ENCODE data around the gene LRRC4C. TPM values are rescaled to one million over a fixed set of nuclear protein-coding genes. Genes with fewer than 3 reads are reported as not detected.

LRRC4C gene
- total RNA-seq, 1 donor from 2014 or later = not detected

DNA sequence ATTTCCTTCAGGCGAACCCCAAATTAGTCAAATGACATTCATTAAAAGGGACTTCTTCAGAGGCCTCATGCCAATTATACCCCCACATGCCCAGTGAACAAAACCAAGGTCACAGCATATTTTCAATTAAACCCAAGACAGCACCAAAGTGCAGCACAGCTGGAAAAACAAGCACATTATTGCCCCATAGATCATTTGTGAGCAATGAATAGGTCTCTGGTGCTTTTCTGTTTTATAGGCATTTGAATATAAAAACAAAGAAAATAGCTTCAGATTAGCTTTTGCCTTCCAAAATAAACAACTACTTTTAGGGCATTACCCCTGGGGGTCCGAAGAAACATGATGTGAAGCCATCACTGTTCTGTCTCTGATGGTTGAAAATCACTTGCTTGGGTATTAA lies 1319.9 kb downstream of the LRRC4C start:
- no peak for DNase-seq (ENCODE audit: extremely low read depth, low read depth, low spot score)

DNA sequence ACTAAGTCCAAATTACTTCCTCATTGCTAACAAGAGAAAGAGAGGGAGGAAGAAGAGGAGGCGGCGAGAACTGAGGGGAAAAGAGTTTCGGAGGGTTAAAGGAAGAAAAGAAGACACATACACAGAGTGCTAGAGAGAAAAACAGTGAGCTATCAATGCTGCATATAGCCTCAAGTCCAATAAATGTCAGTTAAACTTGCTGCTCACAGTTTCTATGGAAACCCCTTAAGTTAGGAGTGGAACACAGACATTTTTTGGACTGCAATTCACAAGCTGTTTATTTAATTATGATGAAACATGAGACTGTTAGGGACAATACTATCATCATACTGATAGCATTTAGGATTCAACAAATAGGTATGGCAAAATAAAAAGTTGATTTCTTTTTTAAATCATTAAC lies 1320.4 kb downstream of the LRRC4C start:
- DNase-seq (ENCODE audit: extremely low read depth, low read depth, low spot score) = no peak

DNA sequence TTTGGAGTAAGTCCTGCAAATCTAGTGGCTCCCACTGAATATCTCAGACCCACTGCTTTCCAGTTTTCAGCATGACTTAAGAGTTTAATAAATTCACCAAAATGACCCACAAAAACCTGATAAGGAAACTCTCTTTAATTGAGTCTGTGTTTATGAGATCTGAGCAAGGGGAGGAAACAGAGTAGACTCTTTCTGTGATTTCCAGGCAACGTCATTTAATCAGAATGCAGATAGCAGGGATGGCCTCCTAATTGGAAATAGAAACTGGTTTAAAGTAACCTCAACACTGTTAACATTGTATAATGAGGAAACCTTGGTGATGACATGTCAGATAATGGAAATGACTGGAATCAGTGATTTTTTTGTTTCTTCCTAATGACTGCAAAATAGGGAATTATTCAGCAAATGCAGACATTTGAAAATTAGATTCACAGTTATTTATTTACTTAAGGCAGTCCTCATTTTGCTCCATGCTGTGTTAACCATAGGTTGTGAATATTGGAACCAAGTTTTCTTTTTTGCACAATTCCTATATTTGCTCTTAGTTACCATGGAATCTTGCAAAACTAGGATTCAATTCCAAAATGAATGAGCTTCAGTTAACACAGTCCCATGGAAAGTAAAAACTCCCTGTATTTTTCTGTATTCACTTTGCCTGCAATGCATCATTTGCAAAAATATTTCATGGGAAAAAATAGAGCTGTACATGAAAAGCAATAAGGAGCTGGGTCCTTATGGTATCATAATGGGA lies 1324.5 kb downstream of the LRRC4C start:
- no peak for DNase-seq (ENCODE audit: extremely low read depth, low read depth, low spot score)

DNA sequence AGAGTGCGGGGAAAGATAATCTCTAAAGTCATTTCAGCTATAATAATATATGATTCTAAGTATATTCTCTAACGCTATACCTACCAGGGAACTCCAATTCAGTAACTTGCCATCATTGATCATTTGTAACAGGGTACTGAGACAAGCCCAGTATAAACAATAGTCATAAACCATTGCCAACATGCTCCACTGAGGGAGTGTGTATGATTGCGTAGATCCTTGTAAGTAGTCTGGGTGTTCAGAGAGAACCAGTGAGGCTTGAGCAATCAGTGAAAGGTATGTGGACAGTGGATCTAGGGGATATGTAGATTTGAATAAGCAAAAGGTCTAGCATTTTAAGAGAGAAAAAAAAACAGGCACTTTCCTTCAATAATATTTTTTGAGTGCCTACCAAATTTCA lies 1326.0 kb downstream of the LRRC4C start:
- DNase-seq (ENCODE audit: extremely low read depth, low read depth, low spot score) = no peak

DNA sequence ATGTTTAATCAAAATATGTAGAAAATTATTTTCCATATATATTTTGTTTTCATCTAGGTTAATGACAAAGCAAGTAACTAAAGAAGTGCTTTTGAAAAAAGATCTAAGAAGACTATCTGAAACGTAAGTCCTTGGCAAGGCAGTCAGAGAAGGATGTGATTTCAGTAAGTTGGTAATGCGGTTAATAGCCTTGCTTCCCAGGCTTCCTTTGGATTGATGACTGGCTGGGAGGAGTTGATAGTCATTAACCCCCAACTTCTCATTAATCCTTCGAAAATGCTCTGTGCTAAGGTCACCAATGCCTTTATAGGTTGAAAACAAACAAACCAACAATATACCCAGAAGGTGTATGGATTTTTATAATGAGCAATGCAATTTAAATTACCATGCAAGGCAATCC lies 1326.5 kb downstream of the LRRC4C start:
- DNase-seq (ENCODE audit: extremely low read depth, low read depth, low spot score) = no peak

DNA sequence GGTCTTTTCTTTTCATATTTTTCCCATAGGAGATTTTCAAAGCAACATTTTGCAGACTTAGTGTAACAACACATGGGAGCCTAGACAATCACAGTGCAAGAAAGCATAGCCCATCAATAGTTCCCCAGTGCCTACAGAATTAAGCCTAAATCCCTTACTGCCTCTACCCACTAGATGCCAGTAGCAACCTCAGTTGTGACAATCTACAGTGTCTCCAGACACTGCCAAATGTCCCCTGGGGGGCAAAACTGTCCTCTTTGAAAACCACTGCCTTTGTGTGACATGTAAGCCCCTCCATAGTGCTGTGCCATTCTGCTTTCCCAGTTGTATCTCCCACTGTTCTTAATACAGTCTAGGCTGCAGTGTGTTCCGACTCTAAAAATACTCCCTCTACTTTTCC lies 1329.0 kb downstream of the LRRC4C start:
- DNase-seq (ENCODE audit: extremely low read depth, low read depth, low spot score) = no peak

- DNase-seq (ENCODE audit: extremely low read depth, low read depth, low spot score) = no peak
These were observed 1330.2 kb downstream of the LRRC4C start for GRCh38 chr11:40129266-40129665.

DNA sequence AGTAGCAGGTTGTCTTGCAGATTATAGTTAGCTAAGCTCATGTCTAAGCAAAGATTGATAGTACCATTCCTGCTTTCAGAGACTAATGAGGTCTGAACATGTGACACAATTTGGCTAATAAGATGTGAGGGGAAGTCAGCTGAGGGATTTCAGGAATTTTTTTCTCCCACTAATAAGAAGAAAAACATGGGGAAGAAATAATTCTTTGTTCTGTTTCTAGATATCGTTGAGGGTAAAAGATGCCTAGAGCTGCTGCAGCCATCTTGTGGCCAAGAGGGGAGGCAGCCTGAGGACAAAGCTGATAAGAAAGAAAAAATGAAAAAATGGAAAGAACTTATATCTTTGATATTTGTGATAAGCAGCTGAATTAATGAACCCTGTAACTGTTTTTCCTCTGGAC lies 1334.4 kb downstream of the LRRC4C start:
- DNase-seq (ENCODE audit: extremely low read depth, low read depth, low spot score) = no peak

- DNase-seq (ENCODE audit: extremely low read depth, low read depth, low spot score) = no peak
These were observed 1339.8 kb downstream of the LRRC4C start for GRCh38 chr11:40119661-40120060.

DNA sequence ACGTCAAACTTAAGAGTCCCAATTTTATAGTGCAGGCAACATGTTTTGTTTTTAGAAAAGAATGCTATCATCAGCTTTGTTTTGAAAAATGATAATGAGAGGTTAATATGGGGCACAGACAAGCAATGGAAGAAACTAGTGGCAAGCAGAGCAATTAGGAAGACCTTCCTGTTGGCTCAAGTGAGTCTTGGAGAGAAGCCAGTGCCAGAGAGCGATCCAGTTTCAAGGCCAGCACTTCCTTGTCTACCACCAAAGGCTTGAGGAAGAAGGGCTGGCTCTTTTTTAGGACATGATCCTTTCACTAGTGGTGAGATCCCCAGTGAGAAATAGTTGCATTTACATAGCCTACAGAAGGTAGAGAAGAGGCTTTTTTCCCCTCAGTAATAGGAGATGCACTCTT lies 1340.7 kb downstream of the LRRC4C start:
- no peak for DNase-seq (ENCODE audit: extremely low read depth, low read depth, low spot score)

- DNase-seq (ENCODE audit: extremely low read depth, low read depth, low spot score) = no peak
These were observed 1341.4 kb downstream of the LRRC4C start for GRCh38 chr11:40118026-40118425.

GRCh38 chr11:40104941-40105550 lies 1354.4 kb downstream of the LRRC4C start:
- DNase-seq (ENCODE audit: extremely low read depth, low read depth, low spot score) = no peak

DNA sequence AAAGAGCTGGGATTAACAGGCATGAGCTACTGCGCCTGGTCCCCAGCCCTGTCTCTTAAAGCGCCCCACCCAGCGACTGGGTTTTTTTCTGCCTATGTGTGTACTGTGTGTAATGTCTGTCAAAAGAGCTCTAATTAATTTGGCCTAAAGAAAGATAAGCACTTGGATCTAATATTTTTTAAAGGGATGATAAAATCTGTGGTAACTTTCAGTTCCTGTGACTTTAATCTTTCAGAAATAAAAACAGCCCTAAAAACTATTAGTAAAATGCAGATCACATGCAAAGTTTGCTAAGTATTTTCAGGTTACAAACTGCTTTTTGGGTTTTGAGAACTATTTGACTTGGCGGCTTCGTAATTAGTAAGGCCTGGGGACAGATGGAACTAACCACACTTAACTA lies 1358.7 kb downstream of the LRRC4C start:
- no peak for DNase-seq (ENCODE audit: extremely low read depth, low read depth, low spot score)

DNA sequence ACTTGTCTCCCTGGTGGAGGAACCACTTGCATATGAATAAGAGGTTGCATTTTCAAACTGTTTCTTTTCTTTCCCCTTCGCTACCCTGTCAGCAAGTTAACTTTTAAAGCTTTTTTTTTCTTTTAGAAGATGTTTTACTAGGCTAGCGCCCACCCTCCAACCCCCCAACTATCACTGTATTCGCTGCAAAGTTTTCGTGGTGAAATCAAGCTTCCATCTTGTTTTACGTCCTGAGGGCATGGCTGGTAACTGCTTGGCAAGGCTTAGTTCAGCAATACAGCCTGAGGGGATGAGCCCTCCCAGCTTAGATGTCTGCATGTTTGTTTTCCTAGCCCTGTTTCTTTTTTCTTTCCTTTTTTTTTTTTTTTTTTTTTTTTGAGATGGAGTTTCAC lies 1359.3 kb downstream of the LRRC4C start:
- DNase-seq (ENCODE audit: extremely low read depth, low read depth, low spot score) = no peak

DNA sequence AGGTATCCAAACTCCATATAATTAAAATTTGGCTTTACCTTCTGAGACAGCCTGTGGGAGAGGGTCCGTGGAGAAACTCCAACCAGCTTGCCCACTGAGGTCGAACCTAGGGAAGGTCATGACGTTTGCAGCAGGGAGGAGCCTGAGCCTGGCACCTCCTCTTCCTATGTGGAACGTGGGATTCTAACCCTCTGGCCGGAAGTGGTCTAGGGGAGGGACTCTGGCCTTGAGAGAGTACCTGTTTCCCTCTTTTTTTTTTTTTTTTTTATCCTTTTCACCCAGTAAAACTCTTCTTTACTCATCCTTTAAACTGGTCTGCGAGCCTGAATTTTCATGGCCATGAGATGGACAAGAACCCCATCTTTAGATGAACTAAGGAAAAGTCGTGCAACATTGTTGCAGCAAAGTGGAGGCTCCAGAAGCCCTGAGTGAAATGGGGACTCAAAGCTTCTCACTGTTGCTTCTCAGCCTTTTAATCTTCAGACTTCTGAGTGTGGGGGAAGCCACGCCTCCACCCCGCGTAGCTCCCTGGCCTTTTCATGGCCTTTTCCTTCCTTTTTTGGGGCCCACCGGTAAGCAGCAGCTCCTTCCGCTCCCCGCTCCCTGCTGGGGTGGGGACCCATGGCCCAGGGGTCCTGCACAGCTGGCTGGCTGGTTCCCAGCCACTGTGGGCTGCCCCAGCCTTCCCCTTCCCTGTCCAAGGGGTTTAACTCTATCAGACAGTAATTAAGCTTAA lies 1359.9 kb downstream of the LRRC4C start:
- no peak for DNase-seq (ENCODE audit: extremely low read depth, low read depth, low spot score)

- DNase-seq (ENCODE audit: extremely low read depth, low read depth, low spot score) = no peak
These were observed 1364.0 kb downstream of the LRRC4C start for GRCh38 chr11:40095446-40095845.

- DNase-seq (ENCODE audit: extremely low read depth, low read depth, low spot score) = no peak
These were observed 1364.5 kb downstream of the LRRC4C start for GRCh38 chr11:40094954-40095353.

GRCh38 chr11:40080434-40080833 lies 1379.0 kb downstream of the LRRC4C start:
- DNase-seq (ENCODE audit: extremely low read depth, low read depth, low spot score) = no peak

Data from glomerular endothelial cell (primary cell).